Type B pancreatic cell (in vitro differentiated cells): ENCODE data around the gene ANKS3. TPM values are rescaled to one million over a fixed set of nuclear protein-coding genes. Genes with fewer than 3 reads are reported as not detected.
A peak's percentile ranks its signal among the peaks of the same experiment; 100 is the strongest.

Source experiments
- DNase-seq: peaks from one replicate; pipeline ENCODE4 v3.0.0; 2021; ENCODE audit warnings: mixed read lengths; ENCODE audit not compliant: unreplicated experiment; ENCODE audit errors: extremely low spot score
- H3K27ac Mint-ChIP-seq: 2 replicates; pipeline ENCODE4 v1.8.0; 2021; ENCODE audit warnings: mild to moderate bottlenecking, mixed read lengths
- H3K27me3 Mint-ChIP-seq: 2 replicates; pipeline ENCODE4 v1.8.0; 2021; ENCODE audit warnings: mixed read lengths
- H3K36me3 Mint-ChIP-seq: 2 replicates; pipeline ENCODE4 v1.8.0; 2021; ENCODE audit warnings: mixed read lengths
- H3K4me1 Mint-ChIP-seq: one replicate; pipeline ENCODE4 v1.8.0; 2021; ENCODE audit warnings: mixed read lengths; ENCODE audit not compliant: unreplicated experiment
- H3K4me3 Mint-ChIP-seq: 2 replicates; pipeline ENCODE4 v1.8.0; 2021; ENCODE audit warnings: mild to moderate bottlenecking, mixed read lengths
- H3K9me3 Mint-ChIP-seq: 2 replicates; pipeline ENCODE4 v1.8.0; 2021; ENCODE audit warnings: mixed read lengths
- CTCF ChIP-seq: fragments of 200-600 bp; sonication (generic); conservative IDR thresholded peaks from 2 replicates; pipeline ENCODE4 v1.5.0; 2021; ENCODE audit warnings: antibody characterized with exemption, mild to moderate bottlenecking
- total RNA-seq: library from RNA; stranded (reverse); gene quantifications from 2 replicates; pipeline ENCODE4 v1.2.1, GENCODE V29; 2021; ENCODE audit warnings: low replicate concordance

Gene ANKS3
- total RNA-seq, 1 donor from 2014 or later = 36.7 TPM

GRCh38 chr16:4684058-4684715 lies 49.9 kb downstream of the ANKS3 start:
- Mint-ChIP-seq H3K27me3 (no peaks in the 10 kb centered on the region), H3K4me1 (no peaks in the 10 kb centered on the region), H3K36me3 (no peaks in the 10 kb centered on the region), H3K27ac (no peak overlapping the region), H3K4me3 (no peak overlapping the region), H3K9me3 (no peaks in the 10 kb centered on the region)
- DNase-seq = no peak
- no peak for TF ChIP-seq CTCF

GRCh38 chr16:4683255-4684057 lies 50.6 kb downstream of the ANKS3 start:
- Mint-ChIP-seq H3K27me3 (no peaks in the 10 kb centered on the region), H3K36me3 (no peaks in the 10 kb centered on the region), H3K4me3 (no peak overlapping the region), H3K4me1 (peaks cover under 1% of the 10 kb centered on the region), H3K27ac (no peak overlapping the region), H3K9me3 (no peaks in the 10 kb centered on the region)
- TF ChIP-seq CTCF = no peak
- DNase-seq = no peak

GRCh38 chr16:4682616-4683254 lies 51.3 kb downstream of the ANKS3 start:
- no peak overlapping the region for H3K27ac Mint-ChIP-seq
- no peak for DNase-seq

GRCh38 chr16:4682084-4682591 lies 51.9 kb downstream of the ANKS3 start:
- Mint-ChIP-seq H3K4me3 (no peak overlapping the region), H3K27ac (no peak overlapping the region), H3K9me3 (no peaks in the 10 kb centered on the region), H3K36me3 (no peaks in the 10 kb centered on the region), H3K4me1 (peaks cover 5% of the 10 kb centered on the region), H3K27me3 (no peaks in the 10 kb centered on the region)
- TF ChIP-seq CTCF = no peak
- no peak for DNase-seq

More at GRCh38 chr16:4682616-4683254, 51.3 kb downstream of the ANKS3 start:
- Mint-ChIP-seq H3K4me3 (no peak overlapping the region), H3K27me3 (no peaks in the 10 kb centered on the region), H3K36me3 (no peaks in the 10 kb centered on the region), H3K4me1 (peaks cover 5% of the 10 kb centered on the region), H3K9me3 (no peaks in the 10 kb centered on the region)
- peak; percentile 66 for TF ChIP-seq CTCF

- no peak for DNase-seq
- TF ChIP-seq CTCF = no peak
- Mint-ChIP-seq H3K27me3 (no peaks in the 10 kb centered on the region), H3K36me3 (no peaks in the 10 kb centered on the region), H3K4me3 (no peak overlapping the region), H3K27ac (no peak overlapping the region), H3K4me1 (peaks cover 5% of the 10 kb centered on the region), H3K9me3 (no peaks in the 10 kb centered on the region)
Observed at GRCh38 chr16:4681471-4682083, 52.5 kb downstream of the ANKS3 start.
